HG02840 (cell line): Measurements from ENCODE around the gene KCNA2.

Experiments used
- ATAC-seq: cut with Tn5 transposase; IDR thresholded peaks from one replicate; pipeline ENCODE4 v1.9.1; 2021; ENCODE audit warnings: mild to moderate bottlenecking, moderate library complexity, moderate number of reproducible peaks; ENCODE audit not compliant: unreplicated experiment, low FRiP score

The KCNA2 gene

GRCh38 chr1:110576441-110576840 is 29.7 kb downstream of the KCNA2 start:
- no peak for ATAC-seq

- ATAC-seq = no peak
These were observed 32.8 kb downstream of the KCNA2 start for GRCh38 chr1:110573314-110573713.

DNA sequence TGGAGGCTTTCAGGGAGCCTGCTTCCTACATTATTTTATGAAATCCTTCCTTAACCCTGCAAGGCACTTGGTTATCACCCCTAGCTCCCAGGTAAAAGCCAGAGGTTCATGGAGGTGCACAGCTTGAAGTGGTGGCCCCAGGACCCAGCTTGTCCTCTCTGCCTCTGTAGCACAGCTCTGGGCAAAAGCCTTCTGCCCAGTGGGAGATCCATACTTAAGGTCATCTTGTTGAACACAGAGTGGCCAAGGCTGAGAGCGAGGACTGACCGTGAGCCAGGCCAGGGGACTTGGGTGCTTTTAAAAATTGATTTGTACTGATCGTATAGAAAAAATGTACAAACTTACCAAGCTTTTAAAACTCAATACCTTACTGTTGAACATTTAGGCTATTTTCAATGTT is 33.4 kb downstream of the KCNA2 start:
- no peak for ATAC-seq

DNA sequence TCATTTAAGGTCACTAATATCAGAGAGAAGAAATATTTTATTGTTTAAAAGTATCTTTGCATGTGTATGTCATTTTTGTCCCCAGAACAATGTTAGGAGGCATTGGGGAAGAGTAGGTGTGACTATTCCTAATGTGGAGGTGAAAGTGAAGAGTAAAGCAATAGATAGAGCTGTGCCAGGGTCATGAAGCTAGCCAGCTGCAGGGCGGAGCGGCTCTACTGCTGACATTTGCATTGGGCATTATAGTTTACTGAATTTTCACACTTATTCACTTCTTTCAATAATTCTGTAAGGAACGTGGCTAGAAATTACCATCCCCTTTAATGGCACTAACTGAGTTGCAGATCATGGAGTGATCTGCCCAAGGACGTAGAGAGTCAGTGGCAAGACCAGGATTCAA is 35.3 kb downstream of the KCNA2 start:
- no peak for ATAC-seq

DNA sequence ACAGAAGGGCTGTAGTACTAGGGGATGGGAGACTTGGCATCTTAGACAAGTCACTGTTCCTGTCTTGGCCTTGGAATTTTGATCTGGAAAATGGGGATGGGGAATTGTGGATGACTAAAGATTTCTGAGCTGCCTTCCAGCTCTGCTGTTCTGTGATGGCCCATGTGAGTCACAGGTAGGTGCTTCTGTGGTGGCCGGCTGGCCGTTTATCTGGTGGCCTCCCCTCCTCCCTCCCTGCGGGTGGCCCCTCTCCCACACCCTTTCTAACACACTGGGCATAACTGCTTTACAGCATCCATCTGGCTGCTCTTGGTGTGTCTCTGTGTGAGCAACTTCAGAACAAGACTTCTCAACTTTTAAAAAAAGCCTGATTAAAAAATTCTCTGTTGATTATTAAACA is 35.9 kb downstream of the KCNA2 start:
- no peak for ATAC-seq

GRCh38 chr1:110566836-110567235 is 39.3 kb downstream of the KCNA2 start:
- no peak for ATAC-seq

- ATAC-seq = no peak
These were observed 40.6 kb downstream of the KCNA2 start for GRCh38 chr1:110565565-110565964.

GRCh38 chr1:110563089-110563488 is 43.1 kb downstream of the KCNA2 start:
- no peak for ATAC-seq

- no peak for ATAC-seq
These were observed 44.6 kb downstream of the KCNA2 start for GRCh38 chr1:110561596-110561995.

DNA sequence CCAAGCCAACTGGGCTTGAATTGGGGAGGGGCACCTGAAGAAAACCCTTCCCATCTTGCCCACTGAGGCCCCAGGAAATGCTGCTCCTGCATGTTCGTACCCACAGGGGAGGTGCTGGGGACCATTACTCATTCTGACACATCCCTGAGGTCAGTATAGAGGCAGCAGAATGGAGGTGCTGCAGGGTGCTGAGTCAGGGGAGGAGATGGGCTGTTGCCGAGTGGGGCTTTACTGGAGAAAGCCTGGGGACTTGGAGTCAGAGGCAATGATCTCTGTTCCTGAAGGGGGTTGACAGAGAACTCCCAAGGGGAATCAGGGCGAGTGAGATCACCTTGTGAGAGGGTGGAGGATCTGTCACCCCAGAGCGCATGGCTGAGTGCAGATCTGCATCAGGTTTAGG is 47.0 kb downstream of the KCNA2 start:
- no peak for ATAC-seq

- ATAC-seq = no peak
These were observed 48.7 kb downstream of the KCNA2 start for GRCh38 chr1:110557481-110557880.

- no peak for ATAC-seq
These were observed 49.7 kb downstream of the KCNA2 start for GRCh38 chr1:110556471-110556807.

DNA sequence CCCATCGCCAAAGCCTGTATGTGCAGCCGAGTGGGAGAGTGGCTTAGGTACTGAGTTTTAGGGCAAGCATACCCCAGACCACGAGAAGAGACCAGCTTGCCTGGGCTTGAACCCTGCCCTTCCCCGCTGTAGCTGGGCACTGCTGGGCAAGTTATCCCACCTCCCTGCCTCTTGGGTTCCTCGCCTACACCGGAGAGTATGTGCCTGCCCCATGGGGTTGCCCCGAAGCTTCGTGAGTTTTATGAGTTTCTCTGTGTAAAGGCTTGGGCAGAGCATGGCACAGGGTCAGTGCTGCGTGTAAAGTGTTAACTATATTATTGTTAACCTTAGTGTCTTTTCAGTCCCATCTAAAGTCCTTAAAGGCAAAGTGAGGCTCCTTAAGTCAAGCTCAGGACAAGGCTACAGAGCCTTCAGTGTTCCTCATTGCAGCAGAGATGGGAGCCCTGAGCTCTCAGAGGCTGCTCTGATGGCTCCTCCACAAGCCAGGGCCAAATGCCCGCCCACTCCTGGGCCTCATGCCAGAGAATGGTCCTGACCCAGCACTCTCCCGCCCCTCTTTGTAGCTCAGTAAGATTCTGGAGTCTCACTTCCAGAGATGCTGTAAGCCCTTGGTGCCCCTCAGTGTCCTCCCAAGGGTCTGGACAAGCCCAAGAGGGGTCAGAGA is 50.2 kb downstream of the KCNA2 start:
- no peak for ATAC-seq

DNA sequence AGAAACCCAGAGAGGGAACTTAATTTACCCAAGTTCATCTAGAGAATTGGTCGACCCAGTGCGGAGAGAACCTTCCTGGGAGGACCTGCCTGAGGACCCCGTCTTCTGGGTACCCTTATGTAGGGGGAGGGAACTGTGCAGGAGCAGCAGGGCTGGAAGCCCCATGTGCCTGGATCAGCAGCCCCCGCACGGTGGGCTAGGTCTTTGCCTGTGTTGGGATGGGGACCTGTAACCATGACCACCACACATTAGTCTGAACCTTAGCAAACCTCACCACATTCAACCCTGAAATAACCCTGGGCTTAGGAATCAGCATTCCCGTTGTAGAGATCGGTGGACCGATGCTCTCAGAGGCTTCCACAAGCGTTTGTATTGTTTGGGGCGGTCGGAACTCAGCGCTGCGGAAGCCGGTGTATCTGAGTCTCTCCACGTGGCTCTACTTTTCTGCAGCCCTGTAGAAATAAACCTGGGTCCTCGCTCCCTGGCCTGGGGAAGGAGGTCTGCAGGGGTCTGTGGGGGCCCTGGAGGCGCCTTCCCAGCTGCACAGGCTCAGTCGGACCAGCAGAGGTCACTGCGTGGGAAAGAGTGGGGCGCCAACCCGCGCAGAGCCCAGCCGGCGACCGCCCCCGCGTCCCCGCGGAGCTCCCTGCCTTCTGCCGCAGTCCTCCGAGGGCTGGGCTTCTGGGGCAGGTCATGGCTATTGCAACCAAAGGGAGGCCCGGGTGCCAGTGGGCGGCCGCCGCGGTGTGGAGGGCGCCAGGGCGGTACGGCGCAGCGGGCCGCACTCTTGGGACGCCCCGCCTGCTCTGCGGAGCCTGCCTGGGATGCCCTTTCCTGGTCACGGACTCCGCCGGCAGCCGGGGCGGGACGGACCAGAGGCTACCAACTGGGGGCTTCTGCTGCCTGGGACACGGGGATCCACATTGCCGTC is 51.0 kb downstream of the KCNA2 start:
- no peak for ATAC-seq

DNA sequence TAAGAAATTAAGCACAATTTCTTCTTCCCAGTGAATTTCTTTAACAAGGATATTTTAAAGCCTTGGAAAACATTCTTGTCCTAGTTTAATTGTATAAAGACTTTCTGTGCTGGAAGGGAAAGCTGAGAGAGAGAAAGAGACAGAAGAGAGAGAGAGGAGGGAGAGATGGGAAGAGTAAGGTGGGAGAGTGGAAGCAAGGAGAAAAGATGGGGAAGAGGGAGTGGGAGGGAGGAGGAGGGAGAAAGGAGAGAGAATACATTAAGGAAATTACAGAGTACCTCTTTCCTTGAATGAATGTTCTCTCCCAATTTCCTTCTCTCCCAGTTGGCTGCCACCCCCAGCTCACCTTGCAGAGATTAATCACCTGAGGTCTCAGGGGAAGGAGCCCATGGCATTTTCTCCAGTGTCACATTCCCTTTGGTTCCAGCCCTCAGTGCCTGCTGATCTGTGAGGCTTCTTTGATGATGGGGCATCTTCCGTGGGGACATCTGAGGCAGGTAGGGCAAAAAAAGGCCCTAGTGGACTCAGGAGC is 54.8 kb downstream of the KCNA2 start:
- no peak for ATAC-seq

- no peak for ATAC-seq
These were observed 56.3 kb downstream of the KCNA2 start for GRCh38 chr1:110549831-110550230.

DNA sequence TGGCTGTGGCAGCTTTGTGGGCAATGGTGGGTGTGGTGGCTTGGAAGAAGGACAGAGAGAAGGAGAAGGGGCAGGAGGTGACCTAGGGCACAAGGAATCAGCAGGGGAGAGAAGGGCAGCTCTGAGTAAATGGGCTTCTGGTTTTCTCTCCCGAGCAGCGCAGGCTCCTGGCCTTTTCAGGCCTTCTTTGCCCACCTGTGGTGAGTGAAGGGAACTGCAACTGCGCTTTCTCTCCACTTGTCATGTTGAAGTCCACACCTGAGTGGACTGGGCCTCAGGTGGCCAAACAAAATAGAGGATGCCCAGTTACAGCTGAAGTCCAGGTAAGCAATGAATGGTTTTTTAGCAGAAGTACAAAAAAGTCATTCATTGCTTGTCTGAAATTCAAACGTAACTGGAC is 57.8 kb downstream of the KCNA2 start:
- no peak for ATAC-seq

DNA sequence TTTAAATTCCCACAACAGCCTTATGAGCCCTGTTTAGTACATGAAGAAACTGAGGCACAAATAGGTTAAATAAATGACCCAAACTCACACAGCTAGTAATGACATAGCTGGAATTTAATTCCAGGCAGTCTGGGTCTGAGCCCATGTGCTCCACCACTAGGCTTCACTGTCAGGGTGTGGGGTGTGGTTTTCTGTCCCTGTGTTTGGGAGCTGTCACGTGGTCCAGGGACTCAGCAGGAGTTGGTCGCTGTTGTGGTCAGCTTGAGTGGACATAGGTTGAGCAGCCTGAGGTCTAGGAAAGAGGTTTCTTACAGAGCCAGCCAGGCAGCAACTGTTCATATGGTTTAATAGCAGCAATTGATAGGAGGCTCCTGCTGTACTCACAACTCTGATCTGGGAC is 59.1 kb downstream of the KCNA2 start:
- ATAC-seq = no peak

- ATAC-seq = no peak
These were observed 60.7 kb downstream of the KCNA2 start for GRCh38 chr1:110545492-110545891.

DNA sequence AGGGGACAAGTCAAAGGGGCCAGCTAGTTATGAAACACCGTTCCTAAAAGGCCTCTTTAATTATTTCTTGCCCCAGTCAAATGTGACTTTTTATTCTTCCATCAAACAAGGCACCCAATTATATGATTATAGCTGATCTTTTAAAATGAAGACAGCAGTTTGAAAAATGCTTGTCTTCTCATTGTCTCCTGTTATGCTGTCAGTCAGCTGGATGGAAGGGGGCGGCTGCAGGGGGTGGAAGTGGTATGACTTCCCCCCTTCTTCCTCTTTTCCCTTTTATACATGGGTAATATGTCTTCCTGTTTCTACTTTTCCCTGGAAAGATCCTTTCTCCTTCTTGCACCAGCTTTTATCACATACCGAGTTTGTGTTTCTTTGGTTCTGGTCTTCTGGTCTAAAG is 61.4 kb downstream of the KCNA2 start:
- no peak for ATAC-seq
